HEK293 (cell line): ENCODE results near the gene STAP2.

Experiments used
- CTCF ChIA-PET: fragments of 350-600 bp; formaldehyde crosslinking; extraction: SDS; loops from one replicate; lab custom pipeline; 2021; ENCODE audit warnings: antibody characterized with exemption; lab: Yijun Ruan, JAX
- POLR2A ChIA-PET: fragments of 300-600 bp; formaldehyde crosslinking; extraction: SDS; loops from one replicate; lab custom pipeline; 2020; ENCODE audit warnings: antibody characterized with exemption, inconsistent platforms; lab: Yijun Ruan, JAX
- H3K27ac ChIP-seq: fragments of 200-500 bp; sonication (Bioruptor generic); 2 replicates; pipeline ENCODE4 v1.5.1; 2014; ENCODE audit warnings: low read depth, low read length, control low read depth, inconsistent platforms; ENCODE audit errors: extremely low read depth
- H3K36me3 ChIP-seq, 2 experiments: fragments of 200-500 bp in 1 of 2; sonication (Bioruptor generic) in 1 of 2; 1 replicate in 1 of 2; 2 replicates in 1 of 2; pipeline ENCODE4 v1.5.1; 2014 to 2017; ENCODE audit warnings: inconsistent platforms in 2 of 2, low read length in 2 of 2; ENCODE audit not compliant: control insufficient read depth in 2 of 2, insufficient read depth in 1 of 2
- H3K4me1 ChIP-seq: fragments of 200-500 bp; sonication (Bioruptor generic); 2 replicates; pipeline ENCODE4 v1.5.1; 2014; ENCODE audit warnings: mild to moderate bottlenecking, low read length, inconsistent platforms; ENCODE audit not compliant: control insufficient read depth, insufficient read depth
- H3K4me3 ChIP-seq: 2 replicates; pipeline ENCODE4 v1.5.1; 2011; ENCODE audit warnings: low read depth, mild to moderate bottlenecking, control low read depth, low read length, moderate library complexity
- H3K9me3 ChIP-seq: fragments of 200-500 bp; sonication (Bioruptor generic); 2 replicates; pipeline ENCODE4 v1.5.1; 2014; ENCODE audit warnings: low read depth, low read length, inconsistent platforms; ENCODE audit not compliant: control insufficient read depth, insufficient read depth
- EGR2 ChIP-seq: fragments of 450-650 bp; formaldehyde crosslinking; IDR thresholded peaks from 2 replicates; pipeline ENCODE4 v1.5.1; 2016; ENCODE audit warnings: low read depth, missing biosample characterization, missing genetic modification characterization
- KLF1 ChIP-seq: fragments of 450-650 bp; formaldehyde crosslinking; IDR thresholded peaks from 2 replicates; pipeline ENCODE4 v1.5.1; 2016; ENCODE audit warnings: missing biosample characterization, missing genetic modification characterization
- KLF8 ChIP-seq: fragments of 450-650 bp; formaldehyde crosslinking; IDR thresholded peaks from 2 replicates; pipeline ENCODE4 v1.5.1; 2016; ENCODE audit warnings: missing biosample characterization, missing genetic modification characterization
- REST ChIP-seq: fragments of 450-650 bp; formaldehyde crosslinking; IDR thresholded peaks from 2 replicates; pipeline ENCODE4 v1.5.1; 2016; ENCODE audit warnings: missing biosample characterization, missing genetic modification characterization
- SALL2 ChIP-seq: fragments of 450-650 bp; formaldehyde crosslinking; IDR thresholded peaks from 2 replicates; pipeline ENCODE4 v1.5.0; 2017; ENCODE audit warnings: missing biosample characterization, mild to moderate bottlenecking, missing genetic modification characterization, borderline replicate concordance
- SCRT1 ChIP-seq: fragments of 450-650 bp; formaldehyde crosslinking; IDR thresholded peaks from 2 replicates; pipeline ENCODE4 v1.5.1; 2016; ENCODE audit warnings: missing biosample characterization, missing genetic modification characterization, borderline replicate concordance
- SCRT2 ChIP-seq: fragments of 450-650 bp; formaldehyde crosslinking; IDR thresholded peaks from 2 replicates; pipeline ENCODE4 v1.5.1; 2016; ENCODE audit warnings: missing biosample characterization, missing genetic modification characterization
- SP2 ChIP-seq: fragments of 450-650 bp; formaldehyde crosslinking; IDR thresholded peaks from 2 replicates; pipeline ENCODE4 v1.5.1; 2016; ENCODE audit warnings: missing biosample characterization, missing genetic modification characterization
- TSHZ1 ChIP-seq: fragments of 450-650 bp; formaldehyde crosslinking; IDR thresholded peaks from 2 replicates; pipeline ENCODE4 v1.5.1; 2016; ENCODE audit warnings: missing biosample characterization, missing genetic modification characterization, borderline replicate concordance
- YY2 ChIP-seq: fragments of 450-650 bp; formaldehyde crosslinking; IDR thresholded peaks from 2 replicates; pipeline ENCODE4 v1.5.1; 2016; ENCODE audit warnings: missing biosample characterization, missing genetic modification characterization
- ZBTB11 ChIP-seq: fragments of 450-650 bp; formaldehyde crosslinking; conservative IDR thresholded peaks from 2 replicates; pipeline ENCODE4 v1.5.1; 2016; ENCODE audit warnings: low read depth, missing biosample characterization, missing genetic modification characterization
- ZBTB7A ChIP-seq: fragments of 450-650 bp; formaldehyde crosslinking; IDR thresholded peaks from 2 replicates; pipeline ENCODE4 v1.5.1; 2016; ENCODE audit warnings: low read depth, missing biosample characterization, missing genetic modification characterization
- ZFHX2 ChIP-seq: fragments of 450-650 bp; formaldehyde crosslinking; conservative IDR thresholded peaks from 2 replicates; pipeline ENCODE4 v1.5.1; 2016; ENCODE audit warnings: missing biosample characterization, missing genetic modification characterization
- ZNF157 ChIP-seq: fragments of 450-650 bp; formaldehyde crosslinking; IDR thresholded peaks from 2 replicates; pipeline ENCODE4 v1.5.1; 2016; ENCODE audit warnings: missing biosample characterization, missing genetic modification characterization
- ZNF16 ChIP-seq: fragments of 450-650 bp; formaldehyde crosslinking; IDR thresholded peaks from 2 replicates; pipeline ENCODE4 v1.5.1; 2016; ENCODE audit warnings: low read depth, missing biosample characterization, missing genetic modification characterization
- ZNF169 ChIP-seq: fragments of 450-650 bp; formaldehyde crosslinking; IDR thresholded peaks from 2 replicates; pipeline ENCODE4 v1.5.1; 2016; ENCODE audit warnings: missing biosample characterization, missing genetic modification characterization
- ZNF175 ChIP-seq: fragments of 450-650 bp; formaldehyde crosslinking; IDR thresholded peaks from 2 replicates; pipeline ENCODE4 v1.5.1; 2016; ENCODE audit warnings: missing biosample characterization, missing genetic modification characterization
- ZNF311 ChIP-seq: fragments of 450-650 bp; formaldehyde crosslinking; IDR thresholded peaks from 2 replicates; pipeline ENCODE4 v1.5.1; 2017; ENCODE audit warnings: missing biosample characterization, missing genetic modification characterization, borderline replicate concordance
- ZNF366 ChIP-seq: fragments of 450-650 bp; formaldehyde crosslinking; conservative IDR thresholded peaks from 2 replicates; pipeline ENCODE4 v1.5.1; 2016; ENCODE audit warnings: missing biosample characterization, missing genetic modification characterization
- ZNF521 ChIP-seq: fragments of 450-650 bp; formaldehyde crosslinking; IDR thresholded peaks from 2 replicates; pipeline ENCODE4 v1.5.1; 2017; ENCODE audit warnings: missing biosample characterization, mild to moderate bottlenecking, missing genetic modification characterization
- ZNF707 ChIP-seq: fragments of 450-650 bp; formaldehyde crosslinking; IDR thresholded peaks from 2 replicates; pipeline ENCODE4 v1.5.1; 2016; ENCODE audit warnings: missing biosample characterization, missing genetic modification characterization
- ZNF777 ChIP-seq: fragments of 450-650 bp; formaldehyde crosslinking; IDR thresholded peaks from 2 replicates; pipeline ENCODE4 v1.5.1; 2017; ENCODE audit warnings: missing biosample characterization, missing genetic modification characterization, borderline replicate concordance
- ZNF785 ChIP-seq: fragments of 450-650 bp; formaldehyde crosslinking; IDR thresholded peaks from 2 replicates; pipeline ENCODE4 v1.5.1; 2016; ENCODE audit warnings: missing biosample characterization, missing genetic modification characterization

The STAP2 gene

GRCh38 chr19:4337906-4338440 lies 654 bp downstream of the STAP2 start:
- Histone ChIP-seq H3K36me3 (no peaks in the 10 kb centered on the region), H3K4me3 (no peak overlapping the region), H3K9me3 (no peaks in the 10 kb centered on the region), H3K4me1 (peaks cover 3% of the 10 kb centered on the region; the same call in 1 of the 2 replicates), H3K27ac (no peak overlapping the region)
- ChIA-PET CTCF (interaction anchor here (0.7 to 1.5 kb wide), 2 partner anchors 71 to 130 kb away, joined by 4 to 5 read pairs; no protein-coding TSS in a partner anchor), POLR2A (no interaction called here)
- no peak for TF ChIP-seq ZNF16 (tag by site-specific recombination)
- no peak for TF ChIP-seq ZBTB11 (tag by site-specific recombination)

- no peaks in the 10 kb centered on the region for H3K36me3 ChIP-seq
- H3K4me1 ChIP-seq, result no peaks in the 10 kb centered on the region
- POLR2A ChIA-PET, result no interaction called here
- no peaks in the 10 kb centered on the region for H3K9me3 ChIP-seq
- CTCF ChIA-PET, result interaction anchor here (0.6 to 0.7 kb wide), 2 partner anchors 100 to 188 kb away, joined by 3 to 4 read pairs; no protein-coding TSS in a partner anchor
- no peak overlapping the region for H3K27ac ChIP-seq
- no peak overlapping the region for H3K4me3 ChIP-seq
- peak; percentile 100 for TF ChIP-seq ZNF366 (tag by site-specific recombination)
- TF ChIP-seq ZNF175, result 0 out of 2 replicates have a peak, but pooled peaks have one; percentile 13
- 0 out of 2 replicates have a peak, but pooled peaks have one; percentile 29 for TF ChIP-seq ZNF777
- TF ChIP-seq SP2 (tag by site-specific recombination), result no peak
- TF ChIP-seq SALL2 (tag by site-specific recombination), result 0 out of 2 replicates have a peak, but pooled peaks have one; percentile 34
- 0 out of 2 replicates have a peak, but pooled peaks have one; percentile 12 for TF ChIP-seq ZBTB7A
- 0 out of 2 replicates have a peak, but pooled peaks have one; percentile 63 for TF ChIP-seq ZNF311 (tag by site-specific recombination)
- TF ChIP-seq SCRT1 (tag by site-specific recombination), result no peak
- TF ChIP-seq KLF8 (tag by site-specific recombination), result no peak
- TF ChIP-seq ZNF521 (tag by site-specific recombination), result 0 out of 2 replicates have a peak, but pooled peaks have one; percentile 67
- TF ChIP-seq TSHZ1 (tag by site-specific recombination), result no peak
- peak; percentile 25; the same call in 1 of the 2 replicates for TF ChIP-seq SCRT2 (tag by site-specific recombination)
- no peak for TF ChIP-seq YY2 (tag by site-specific recombination)
- TF ChIP-seq ZNF707 (tag by site-specific recombination), result 0 out of 2 replicates have a peak, but pooled peaks have one; percentile 9
- 0 out of 2 replicates have a peak, but pooled peaks have one; percentile 41 for TF ChIP-seq ZNF169 (tag by site-specific recombination)
- TF ChIP-seq ZNF157 (tag by site-specific recombination), result peak; percentile 29; the same call in 1 of the 2 replicates
- TF ChIP-seq EGR2 (tag by site-specific recombination), result peak; percentile 100
- no peak for TF ChIP-seq REST (tag by site-specific recombination)
- TF ChIP-seq ZFHX2 (tag by site-specific recombination), result peak; percentile 99
- TF ChIP-seq KLF1 (tag by site-specific recombination), result no peak
- TF ChIP-seq ZNF785, result 0 out of 2 replicates have a peak, but pooled peaks have one; percentile 60
Measured at GRCh38 chr19:4334929-4335570, 3.6 kb downstream of the STAP2 start.
